ENCODE measurements around the gene AMHR2. TPM values are rescaled to one million over a fixed set of nuclear protein-coding genes. Genes with fewer than 3 reads are reported as not detected.
A peak's percentile ranks its signal among the peaks of the same experiment; 100 is the strongest.
"Not testable (repeated sequence)": the region's sequence is repeated elsewhere in the genome, so short reads cannot be mapped to it uniquely, and the experiment has no call there.

Gene AMHR2
- total RNA-seq (2022) = not detected in 2 replicates
- not detected for Bru-seq, nascent RNA
- not detected for BruChase-seq, experiment 1, labeled RNA remaining after a 6-hour chase
- BruChase-seq, experiment 2, labeled RNA remaining after a 2-hour chase = percentile 9 among the genes with signal in this experiment
- long read RNA-seq = 0 reads

GRCh38 chr12:53423597-53423996 is at the start of gene AMHR2:
AMHR2 (plus strand) TSS chr12:53423855; CDS start chr12:53423935, 80 bp downstream.
- peaks cover 29% of the 10 kb centered on the region for H3K4me1 Mint-ChIP-seq (ENCODE audit: low read depth, unreplicated experiment)
- intact Hi-C loops (cut with micrococcal nuclease; ENCODE audit: unreplicated experiment) = no loop called here
- TF ChIP-seq CTCF (IDR thresholded peaks at IDR 0.05; ENCODE audit: unreplicated experiment) = no peak
- CTCF ChIA-PET = interaction anchor here (0.7 kb wide), 1 partner anchor 71 kb away, joined by 3 read pairs; no protein-coding TSS in a partner anchor
- H3K9me3 Mint-ChIP-seq (ENCODE audit: low read depth, unreplicated experiment) = no peaks in the 10 kb centered on the region
- no peaks in the 10 kb centered on the region for H3K27me3 Mint-ChIP-seq (ENCODE audit: unreplicated experiment)
- DNase-seq = no peak
- H3K36me3 Mint-ChIP-seq (ENCODE audit: insufficient read depth, unreplicated experiment) = peaks cover 6% of the 10 kb centered on the region
- no peak within 1 kb of the TSS for H3K4me3 Mint-ChIP-seq (ENCODE audit: low read depth, unreplicated experiment)
- H3K27ac Mint-ChIP-seq (ENCODE audit: unreplicated experiment) = no peak within 1 kb of the TSS
- no TSS peak for BruUV-seq (replicated peaks)

- BruUV-seq (replicated peaks); H3K9me3 Mint-ChIP-seq (ENCODE audit: low read depth, unreplicated experiment); DNase-seq; H3K27me3 Mint-ChIP-seq (ENCODE audit: unreplicated experiment); CTCF ChIA-PET; H3K27ac Mint-ChIP-seq (ENCODE audit: unreplicated experiment); intact Hi-C loops (cut with micrococcal nuclease; ENCODE audit: unreplicated experiment); H3K4me3 Mint-ChIP-seq (ENCODE audit: low read depth, unreplicated experiment): not testable (repeated sequence)
- Mint-ChIP-seq H3K4me1 (ENCODE audit: low read depth, unreplicated experiment) (peaks cover 15% of the 10 kb centered on the region), H3K36me3 (ENCODE audit: insufficient read depth, unreplicated experiment) (peaks cover 21% of the 10 kb centered on the region)
Observed at GRCh38 chr12:53374277-53374676, 49.4 kb upstream of the AMHR2 start.

- CTCF ChIA-PET = no interaction called here
- peaks cover 20% of the 10 kb centered on the region for H3K4me1 Mint-ChIP-seq (ENCODE audit: low read depth, unreplicated experiment)
- H3K27me3 Mint-ChIP-seq (ENCODE audit: unreplicated experiment) = no peaks in the 10 kb centered on the region
- no TSS peak for BruUV-seq (replicated peaks)
- intact Hi-C loops (cut with micrococcal nuclease; ENCODE audit: unreplicated experiment) = no loop called here
- H3K36me3 Mint-ChIP-seq (ENCODE audit: insufficient read depth, unreplicated experiment) = peaks cover 22% of the 10 kb centered on the region
- H3K27ac Mint-ChIP-seq (ENCODE audit: unreplicated experiment) = no peak overlapping the region
- no peak for DNase-seq
- no peaks in the 10 kb centered on the region for H3K9me3 Mint-ChIP-seq (ENCODE audit: low read depth, unreplicated experiment)
- H3K4me3 Mint-ChIP-seq (ENCODE audit: low read depth, unreplicated experiment) = no peak overlapping the region
- TF ChIP-seq CTCF (IDR thresholded peaks at IDR 0.05; ENCODE audit: unreplicated experiment) = no peak
Observed at GRCh38 chr12:53376747-53377146, 46.9 kb upstream of the AMHR2 start.

- CTCF ChIA-PET = no interaction called here
- DNase-seq = no peak
- Mint-ChIP-seq H3K4me1 (ENCODE audit: low read depth, unreplicated experiment) (peaks cover 15% of the 10 kb centered on the region), H3K27me3 (ENCODE audit: unreplicated experiment) (no peaks in the 10 kb centered on the region), H3K9me3 (ENCODE audit: low read depth, unreplicated experiment) (no peaks in the 10 kb centered on the region), H3K27ac (ENCODE audit: unreplicated experiment) (no peak overlapping the region), H3K36me3 (ENCODE audit: insufficient read depth, unreplicated experiment) (peaks cover 27% of the 10 kb centered on the region), H3K4me3 (ENCODE audit: low read depth, unreplicated experiment) (no peak overlapping the region)
- no TSS peak for BruUV-seq (replicated peaks)
- TF ChIP-seq CTCF (IDR thresholded peaks at IDR 0.05; ENCODE audit: unreplicated experiment) = no peak
- intact Hi-C loops (cut with micrococcal nuclease; ENCODE audit: unreplicated experiment) = no loop called here
Observed at GRCh38 chr12:53378222-53378621, 45.4 kb upstream of the AMHR2 start.

- Mint-ChIP-seq H3K9me3 (ENCODE audit: low read depth, unreplicated experiment) (no peaks in the 10 kb centered on the region), H3K4me3 (ENCODE audit: low read depth, unreplicated experiment) (no peak overlapping the region), H3K36me3 (ENCODE audit: insufficient read depth, unreplicated experiment) (peaks cover 34% of the 10 kb centered on the region), H3K27me3 (ENCODE audit: unreplicated experiment) (no peaks in the 10 kb centered on the region), H3K4me1 (ENCODE audit: low read depth, unreplicated experiment) (peaks cover 15% of the 10 kb centered on the region), H3K27ac (ENCODE audit: unreplicated experiment) (no peak overlapping the region)
- CTCF ChIA-PET = interaction anchor here (1.2 to 1.4 kb wide), 3 partner anchors 26 to 57 kb away, joined by 6 to 11 read pairs (median 11); partner anchors contain the start of gene AAAS
- no peak for TF ChIP-seq CTCF (IDR thresholded peaks at IDR 0.05; ENCODE audit: unreplicated experiment)
- TSS peak; percentile 98 for BruUV-seq (replicated peaks)
- intact Hi-C loops (cut with micrococcal nuclease; ENCODE audit: unreplicated experiment) = no loop called here
- no peak for DNase-seq
Observed at GRCh38 chr12:53378724-53379388, 44.8 kb upstream of the AMHR2 start.

All from Calu3 (cell line).